Stimulated activated naive CD4-positive, alpha-beta T cell treated with Interleukin-2 at 50 U/mL for 16 hours (primary cell): Measurements from ENCODE around the gene PTPN6.

Source experiments
- DNase-seq: peaks from one replicate; lab custom pipeline; 2025; lab: John Stamatoyannopoulos, UW

Gene PTPN6

GRCh38 chr12:6941782-6942181 is 9.4 kb upstream of the PTPN6 start:
- no peak for DNase-seq

- DNase-seq, result no peak
Measured at GRCh38 chr12:6942331-6942665, 8.9 kb upstream of the PTPN6 start.

GRCh38 chr12:6943389-6943721 is 7.8 kb upstream of the PTPN6 start:
- peak; percentile 75 for DNase-seq

DNA sequence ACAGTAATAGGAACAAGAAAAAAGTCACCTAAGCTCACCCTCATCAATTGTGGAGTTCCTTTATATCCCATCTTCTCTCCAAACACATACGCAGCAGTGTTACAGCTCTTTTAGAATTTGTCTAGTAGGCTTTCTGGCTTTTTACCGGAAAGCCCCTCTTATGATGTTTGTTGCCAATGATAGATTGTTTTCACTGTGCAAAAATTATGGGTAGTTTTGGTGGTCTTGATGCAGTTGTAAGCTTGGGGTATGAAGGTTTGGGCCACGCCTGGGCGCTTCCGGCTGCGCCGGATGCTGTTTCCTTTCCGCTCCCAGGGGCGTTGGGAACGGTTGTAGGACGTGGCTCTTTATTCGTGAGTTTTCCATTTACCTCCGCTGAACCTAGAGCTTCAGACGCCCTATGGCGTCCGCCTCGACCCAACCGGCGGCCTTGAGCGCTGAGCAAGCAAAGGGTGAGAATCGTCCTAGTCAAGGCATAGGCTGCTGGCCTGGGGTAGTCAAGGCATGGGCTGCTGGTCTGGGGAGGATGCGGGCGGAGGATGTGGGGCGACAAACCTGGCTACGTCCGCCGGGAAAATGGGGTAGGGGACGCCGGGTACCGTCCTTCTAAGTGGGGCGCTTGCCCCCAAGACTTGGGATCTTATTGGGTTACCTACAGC is 7.3 kb upstream of the PTPN6 start, which contains the start of the genes C12orf57 and RNU7-1:
C12orf57 (plus strand) TSS at position 301 of the 659 bp plus-strand sequence; CDS start at position 401, 100 bp downstream.
RNU7-1 (plus strand) TSS at position 95 of the 659 bp plus-strand sequence.
- peak; percentile 75 for DNase-seq

- peak; percentile 85 for DNase-seq
Measured at GRCh38 chr12:6944381-6945186, 6.6 kb upstream of the PTPN6 start.

- DNase-seq, result no peak
Measured at GRCh38 chr12:6945613-6946012, 5.5 kb upstream of the PTPN6 start.

- DNase-seq, result peak; percentile 51
Measured at GRCh38 chr12:6946033-6946919, 4.9 kb upstream of the PTPN6 start.

DNA sequence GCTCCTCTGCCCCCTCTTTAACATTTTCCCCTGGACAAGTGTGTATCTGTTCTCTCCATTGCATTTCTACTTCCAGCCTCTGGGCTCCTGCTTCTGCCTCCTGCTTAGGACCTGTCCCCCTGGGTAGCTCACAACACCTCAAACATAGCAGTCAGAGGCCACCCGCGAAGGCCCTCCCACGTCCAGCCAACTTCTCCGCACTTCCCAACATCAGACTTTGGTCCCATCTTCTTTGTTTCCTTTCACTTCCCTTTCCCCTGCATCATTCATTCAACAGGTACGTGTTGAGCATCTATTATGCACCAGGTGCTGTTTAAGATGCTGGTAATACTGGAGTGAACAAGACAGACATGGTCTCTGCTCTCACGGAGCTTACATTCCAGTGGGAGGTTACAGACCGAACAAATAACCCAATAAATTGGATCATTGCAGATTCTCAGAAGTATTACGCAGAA is 4.2 kb upstream of the PTPN6 start:
- no peak for DNase-seq

DNA sequence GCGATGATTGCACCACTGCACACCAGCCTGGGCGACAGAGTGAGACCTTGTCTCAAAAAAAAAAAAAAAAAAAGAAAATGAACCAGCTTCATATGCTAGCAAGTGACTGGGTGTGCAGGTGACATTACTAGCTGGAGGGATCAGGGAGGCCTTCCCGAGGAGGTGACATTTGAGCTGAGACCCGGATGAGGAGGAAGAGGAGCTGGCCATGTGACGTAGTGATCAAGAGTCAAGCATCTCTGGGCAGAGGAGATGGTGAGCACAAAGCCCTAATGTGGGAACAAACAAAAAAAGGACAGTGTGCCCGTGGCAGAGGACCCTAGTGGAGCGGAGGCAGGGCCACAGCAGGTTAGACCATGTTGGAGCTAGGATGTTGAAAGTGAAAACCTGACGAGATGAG is 3.5 kb upstream of the PTPN6 start:
- DNase-seq, result no peak

DNA sequence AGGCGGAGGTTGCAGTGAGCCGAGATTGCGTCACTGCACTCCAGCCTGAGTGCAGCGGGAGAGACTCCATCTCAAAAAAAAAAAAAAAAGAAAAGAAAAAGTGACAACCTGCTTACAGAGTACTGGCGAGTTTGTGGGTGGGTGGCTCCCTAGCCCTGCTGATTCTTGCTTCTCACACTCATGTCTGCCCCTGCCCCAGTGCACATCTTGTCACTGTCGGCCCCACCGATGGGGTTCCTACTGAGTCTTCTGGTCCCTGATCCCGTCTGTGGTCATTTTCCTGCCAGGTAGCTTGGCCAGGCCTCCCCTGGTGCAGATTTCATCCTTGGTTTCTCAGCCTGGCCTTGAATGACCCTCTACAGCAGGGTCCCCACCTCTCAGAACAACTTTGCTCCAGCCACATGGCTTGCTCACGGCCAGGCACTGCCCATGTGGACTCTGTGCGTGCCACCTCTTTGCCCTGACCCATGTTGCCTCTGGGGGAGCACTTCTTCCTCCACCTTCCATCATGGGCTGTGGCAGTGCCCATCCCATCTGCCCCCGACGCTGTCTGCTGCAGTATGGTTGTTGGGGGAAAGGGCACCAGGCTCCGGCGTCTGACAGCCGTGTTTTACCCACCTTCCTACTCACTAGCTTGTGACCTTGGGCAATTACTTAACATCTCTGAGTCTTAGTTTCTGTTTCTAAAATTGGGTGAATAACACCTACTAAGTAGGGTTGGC is 2.1 kb upstream of the PTPN6 start:
- DNase-seq, result peak; percentile 24

- peak; percentile 36 for DNase-seq
Measured at GRCh38 chr12:6950401-6950801, 755 bp upstream of the PTPN6 start.

GRCh38 chr12:6951551-6952120 is 480 bp downstream of the PTPN6 start:
- DNase-seq, result no peak

GRCh38 chr12:6952121-6952862 is 1.1 kb downstream of the PTPN6 start:
- DNase-seq, result no peak

DNA sequence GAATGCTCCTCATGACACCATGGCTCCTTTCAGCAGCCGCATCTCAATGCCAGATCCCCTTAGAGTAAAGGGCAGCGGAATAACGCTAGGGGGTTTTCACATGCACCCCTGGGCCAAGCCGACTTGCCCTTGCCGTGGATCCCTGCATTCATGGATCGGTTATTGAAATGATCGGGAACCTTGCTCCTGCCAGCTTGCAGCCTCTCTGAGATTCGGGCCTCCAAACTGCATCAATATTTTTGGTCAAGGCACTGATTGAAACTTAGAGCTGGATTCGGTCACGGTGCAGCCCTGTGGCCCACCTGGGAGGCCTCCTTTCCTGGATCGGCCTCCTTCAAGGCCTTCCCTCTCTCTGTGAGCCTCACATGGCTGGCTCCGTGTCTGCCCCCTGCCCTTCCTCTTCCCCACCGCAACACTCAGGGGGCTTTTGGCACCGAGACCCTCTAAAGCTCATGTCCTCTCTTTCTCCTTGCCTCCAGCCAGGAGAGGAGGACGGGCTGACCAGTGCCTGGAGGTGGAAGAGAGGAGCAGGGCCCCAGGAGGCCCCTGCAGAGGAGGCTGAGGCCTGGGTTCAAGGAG is 1.8 kb downstream of the PTPN6 start:
- DNase-seq, result no peak

- peak; percentile 81 for DNase-seq
Measured at GRCh38 chr12:6953442-6954315, 2.5 kb downstream of the PTPN6 start.

DNA sequence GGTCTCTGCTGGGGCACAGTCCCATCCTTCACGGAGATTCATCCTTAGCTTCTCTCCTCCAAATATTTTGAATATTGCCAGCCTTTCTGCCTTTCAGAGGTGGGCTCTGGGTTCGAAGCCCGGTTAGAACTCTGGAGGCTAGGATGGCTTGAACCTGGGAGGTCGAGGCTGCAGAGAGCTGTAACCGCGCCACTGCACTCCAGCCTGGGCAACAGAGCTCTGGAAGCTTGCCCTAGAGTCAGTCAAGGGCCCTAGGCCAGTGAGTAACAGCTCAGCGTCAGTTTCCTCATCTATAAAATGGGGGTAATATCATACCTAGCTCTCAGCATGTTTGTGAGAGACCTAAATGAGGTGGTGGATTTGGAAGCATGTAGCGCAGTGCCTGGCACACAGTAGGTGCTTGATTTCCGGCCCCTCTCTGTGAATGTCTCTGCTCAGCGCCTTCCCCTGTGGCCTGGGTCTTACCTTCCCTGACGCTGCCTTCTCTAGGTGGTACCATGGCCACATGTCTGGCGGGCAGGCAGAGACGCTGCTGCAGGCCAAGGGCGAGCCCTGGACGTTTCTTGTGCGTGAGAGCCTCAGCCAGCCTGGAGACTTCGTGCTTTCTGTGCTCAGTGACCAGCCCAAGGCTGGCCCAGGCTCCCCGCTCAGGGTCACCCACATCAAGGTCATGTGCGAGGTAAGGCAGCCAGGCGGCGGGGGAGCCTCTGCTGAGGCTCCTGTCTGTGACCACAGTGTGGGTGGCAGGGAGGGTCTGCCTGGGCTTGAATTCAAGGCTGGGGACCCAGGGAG is 3.4 kb downstream of the PTPN6 start:
- no peak for DNase-seq

- DNase-seq, result no peak
Measured at GRCh38 chr12:6955108-6956020, 4.2 kb downstream of the PTPN6 start.
